K562 (cell line): ENCODE results near the gene NCOA6. TPM values are rescaled to one million over a fixed set of nuclear protein-coding genes. Genes with fewer than 3 reads are reported as not detected.

Experiments used
- ATAC-seq: fragments of 200-7000 bp; cut with Tn5 transposase; 3 replicates; pipeline ENCODE4 v1.9.1; 2020; ENCODE audit warnings: moderate library complexity
- BruUV-seq: library from RNA; stranded (reverse); fragments of 400-500 nt; replicated peaks from 2 replicates; lab custom pipeline; 2021; lab: Mats Ljungman, UMichigan
- CTCF ChIA-PET: fragments of 300-600 bp; formaldehyde crosslinking; extraction: SDS; loops from one replicate; lab custom pipeline; 2021; ENCODE audit warnings: low intra/inter-chr PET ratio; lab: Yijun Ruan, JAX
- POLR2A ChIA-PET: fragments of 300-600, 350-650 bp; sonication (Branson Sonifier 250); formaldehyde crosslinking; extraction: SDS; loops from one replicate; lab custom pipeline; 2021; ENCODE audit warnings: antibody characterized with exemption, inconsistent platforms; lab: Yijun Ruan, JAX
- DNase-seq, 4 experiments: peaks; one replicate each; pipeline versions ENCODE4 v3.0.0 to v3.0.0-alpha.2; 2011 to 2018; ENCODE audit warnings: low spot score in 3 of 4, mixed read lengths in 3 of 4; ENCODE audit errors: extremely low read depth in 1 of 4
- FAIRE-seq: peaks from 2 replicates; lab custom pipeline; 2011; peaks lifted over from hg19 to GRCh38; lab: Jason Lieb, UNC
- H2AFZ ChIP-seq: 2 replicates; pipeline ENCODE4 v1.6.0; 2011; ENCODE audit warnings: low read depth, low read length, control low read depth, inconsistent platforms
- H3K27ac ChIP-seq: fragments of 200-600 bp; 3 replicates; pipeline ENCODE4 v1.8.0; 2011; ENCODE audit warnings: low read depth, mild to moderate bottlenecking, control low read depth, inconsistent platforms, low read length, moderate library complexity, mixed read lengths; ENCODE audit errors: extremely low read depth
- H3K27me3 ChIP-seq, 2 experiments: fragments of 300-600 bp in 1 of 2; 2 replicates in 1 of 2; 3 replicates in 1 of 2; pipeline versions ENCODE4 v1.6.0 to v1.8.0; 2011; ENCODE audit warnings: inconsistent platforms in 2 of 2, low read length in 2 of 2, mild to moderate bottlenecking in 1 of 2, mixed read lengths in 1 of 2, moderate library complexity in 1 of 2; ENCODE audit not compliant: control insufficient read depth in 2 of 2, insufficient read depth in 2 of 2
- H3K36me3 ChIP-seq: fragments of 300-600 bp; 3 replicates; pipeline ENCODE4 v1.8.0; 2011; ENCODE audit warnings: mild to moderate bottlenecking, low read length, inconsistent platforms; ENCODE audit not compliant: control insufficient read depth, insufficient read depth
- H3K4me1 ChIP-seq, 2 experiments: fragments of 200-600 bp in 1 of 2; replicated peaks in 1 of 2; 2 replicates in 1 of 2; 3 replicates in 1 of 2; pipeline versions ENCODE4 v1.5.1 to v1.8.0; 2011; ENCODE audit warnings: inconsistent platforms in 2 of 2, low read length in 2 of 2, mild to moderate bottlenecking in 1 of 2, mixed read lengths in 1 of 2, moderate library complexity in 1 of 2; ENCODE audit not compliant: control insufficient read depth in 2 of 2, insufficient read depth in 2 of 2
- H3K4me2 ChIP-seq: 2 replicates; pipeline ENCODE4 v1.6.1; 2011; ENCODE audit warnings: low read length, control low read depth, inconsistent platforms, mixed read lengths; ENCODE audit not compliant: insufficient read depth
- H3K4me3 ChIP-seq: fragments of 200-600 bp; sonication (generic), shearing (Covaris generic); 2 replicates; pipeline ENCODE4 v1.5.1; 2016; ENCODE audit warnings: control low read depth, inconsistent platforms
- H3K79me2 ChIP-seq: fragments of 200-600 bp; 3 replicates; pipeline ENCODE4 v1.8.0; 2011; ENCODE audit warnings: low read length, inconsistent platforms; ENCODE audit not compliant: control insufficient read depth, insufficient read depth
- H3K9ac ChIP-seq, 2 experiments: 2 replicates each; pipeline versions ENCODE4 v1.6.0 to v1.6.1; 2011; ENCODE audit warnings: low read depth in 2 of 2, low read length in 2 of 2, control low read depth in 1 of 2, inconsistent platforms in 1 of 2, mild to moderate bottlenecking in 1 of 2, mixed read lengths in 1 of 2; ENCODE audit not compliant: insufficient read depth in 1 of 2
- H3K9me1 ChIP-seq: one replicate; pipeline ENCODE4 v1.6.0; 2011; ENCODE audit warnings: inconsistent platforms, mild to moderate bottlenecking, low read length, moderate library complexity; ENCODE audit not compliant: control insufficient read depth, insufficient read depth
- H3K9me3 ChIP-seq: replicated peaks from 2 replicates; pipeline ENCODE4 v1.5.1; 2011; ENCODE audit warnings: low read depth, low read length, inconsistent platforms; ENCODE audit not compliant: control insufficient read depth, insufficient read depth
- H4K20me1 ChIP-seq: replicated peaks from 2 replicates; pipeline ENCODE4 v1.6.1; 2011; ENCODE audit warnings: low read length, inconsistent platforms, mixed read lengths; ENCODE audit not compliant: control insufficient read depth, insufficient read depth
- ATF1 ChIP-seq, 2 experiments: fragments of 450-650 bp in 1 of 2; IDR thresholded peaks; 2 replicates each; pipeline ENCODE4 v1.6.1; 2016; ENCODE audit warnings: missing compliant biosample characterization in 1 of 2, missing genetic modification characterization in 1 of 2
- EHMT2 ChIP-seq: fragments of 450-650 bp; IDR thresholded peaks from 2 replicates; pipeline ENCODE4 v1.6.1; 2018; ENCODE audit warnings: antibody characterized with exemption
- FOXK2 ChIP-seq, 2 experiments: fragments of 450-650 bp; IDR thresholded peaks in 1 of 2; conservative IDR thresholded peaks in 1 of 2; 2 replicates each; pipeline ENCODE4 v1.6.1; 2016; ENCODE audit warnings: low read depth in 2 of 2, mild to moderate bottlenecking in 1 of 2
- HNRNPLL ChIP-seq: fragments of 200-400 bp; formaldehyde crosslinking; IDR thresholded peaks from 2 replicates; pipeline ENCODE4 v1.6.1; 2017; ENCODE audit warnings: low read length, low read depth, mild to moderate bottlenecking; ENCODE audit not compliant: poor library complexity, severe bottlenecking
- ZNF263 ChIP-seq: sonication (generic); formaldehyde crosslinking; IDR thresholded peaks from 2 replicates; pipeline ENCODE4 v1.8.0; 2022; ENCODE audit warnings: mild to moderate bottlenecking, missing genetic modification reagents, borderline replicate concordance
- ZSCAN32 ChIP-seq: fragments of 450-650 bp; formaldehyde crosslinking; IDR thresholded peaks from 2 replicates; pipeline ENCODE4 v1.4.0; 2020; ENCODE audit warnings: mild to moderate bottlenecking, moderate library complexity
- WGBS: fragments of 100-300 bp; shearing (Covaris generic); methylation state at CpG from one replicate; pipeline ENCODE4 v1.1.6; 2016; ENCODE audit warnings: low coverage, mixed read lengths; ENCODE audit not compliant: insufficient coverage; ENCODE audit errors: missing lambda C conversion rate; 5-methylcytosine and 5-hydroxymethylcytosine counted together
- in situ Hi-C: fragments of 300-500 bp; cut with MboI; formaldehyde crosslinking; loops from 4 replicates; pipeline ENCODE4 v1.15.0; 2018; ENCODE audit warnings: inconsistent platforms, mixed read lengths
- intact Hi-C: fragments of 100-400 bp; cut with micrococcal nuclease; formaldehyde crosslinking; loops from 2 replicates; pipeline ENCODE4 v1.14.2; 2022
- polyA plus RNA-seq, 8 experiments: library from polyadenylated mRNA; depleted of rRNA in 4 of 8; stranded (reverse) in 5 of 8; unstranded in 3 of 8; fragments of >200 nt; fragmentation: Nextera tagmentation in 2 of 8; fragmentation: Illumina TruSeq in 1 of 8; extraction: Ambion mirVana in 2 of 8; extraction: Trizol in 1 of 8; gene quantifications; 2 replicates each; pipeline versions ENCODE4 v1.2.1 to v1.2.3, GENCODE V29; 2011 to 2014; ENCODE audit warnings: inconsistent platforms in 1 of 8, missing spikeins in 1 of 8
- total RNA-seq, 7 experiments: library from RNA; depleted of rRNA in 6 of 7; stranded (reverse); fragments of >200 nt in 6 of 7; fragmentation: Illumina TruSeq in 2 of 7; extraction: Trizol in 2 of 7; gene quantifications; 2 replicates each; pipeline versions ENCODE4 v1.2.1 to v1.2.3, GENCODE V29; 2011 to 2021; ENCODE audit warnings: low replicate concordance in 1 of 7
- TF ChIP-seq, protein P1 (sequence below): fragments of 250-450 bp; sonication (Bioruptor Pico); IDR thresholded peaks from 2 replicates; pipeline ENCODE4 v1.4.0; 2020; ENCODE audit warnings: mild to moderate bottlenecking, moderate library complexity
- TF ChIP-seq, protein P2 (sequence below): fragments of 450-650 bp; formaldehyde crosslinking; conservative IDR thresholded peaks from 2 replicates; pipeline ENCODE4 v1.4.0; 2022; ENCODE audit warnings: mild to moderate bottlenecking, missing genetic modification characterization
- TF ChIP-seq, protein P3 (sequence below): sonication (generic); formaldehyde crosslinking; IDR thresholded peaks from 2 replicates; pipeline ENCODE4 v1.8.1; 2023; ENCODE audit warnings: mild to moderate bottlenecking, missing genetic modification reagents, moderate library complexity
- TF ChIP-seq, protein P4 (sequence below): sonication (generic); formaldehyde crosslinking; IDR thresholded peaks from 2 replicates; pipeline ENCODE4 v1.8.1; 2023; ENCODE audit warnings: mild to moderate bottlenecking, missing genetic modification reagents

The NCOA6 gene
- total and polyA plus RNA-seq, 9 of the 15 experiments (the other 6 are each of a cell fraction or from before 2014, with no cell fraction given): 6.1 to 25.0 (median 9.5) TPM

DNA sequence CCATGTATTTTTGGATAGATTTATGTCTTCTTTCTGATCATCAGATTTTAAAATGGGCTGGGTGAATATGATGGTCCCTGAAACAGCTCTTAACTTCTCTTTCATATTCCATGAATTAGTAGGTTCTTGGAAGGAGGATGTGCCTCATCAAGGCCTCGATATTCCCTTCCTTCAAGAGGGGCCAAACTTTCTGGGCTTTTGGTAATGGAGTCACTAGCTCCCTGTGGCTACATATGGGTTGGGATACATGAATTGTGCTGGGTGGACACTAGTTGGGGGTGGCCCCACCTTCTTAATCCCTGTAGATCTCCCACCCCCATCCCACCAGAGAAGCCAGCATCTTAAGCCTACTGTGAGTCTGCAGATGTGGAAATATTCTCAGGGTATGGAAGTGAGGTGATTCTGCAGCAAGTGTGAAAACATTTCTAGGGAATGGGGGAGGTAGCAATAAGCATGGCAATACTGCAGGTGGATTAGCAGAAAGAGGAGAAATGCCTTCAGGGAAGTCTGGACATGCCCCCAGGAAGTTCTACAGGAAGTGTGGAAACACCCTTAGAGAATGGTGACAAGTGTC, 119.1 kb downstream of the NCOA6 start:
- FAIRE-seq: no peak
- ChIA-PET POLR2A (interaction anchor here (0.7 to 2.0 kb wide), 3 partner anchors 15 to 167 kb away, joined by 3 to 7 read pairs (median 6); partner anchors contain the start of gene NCOA6), CTCF (no interaction called here)
- H3K27ac ChIP-seq: no peak overlapping the region
- H3K4me2 ChIP-seq: no peak overlapping the region
- intact Hi-C loops (loop anchor here (5.0 kb wide), 1 partner anchor 514 kb away; no protein-coding TSS in a partner anchor), in situ Hi-C loops (loop anchor here (10.0 kb wide), 2 partner anchors 172 to 392 kb away; no protein-coding TSS in a partner anchor)
- H3K27me3 ChIP-seq: no peaks in the 10 kb centered on the region
- 42% methylated on average over 1 of the region's 1 CpG for WGBS
- no TSS peak for BruUV-seq
- no peaks in the 10 kb centered on the region; the same call in 2 of the 3 replicates for H3K36me3 ChIP-seq
- DNase-seq: no peak
- H3K4me3 ChIP-seq: no peak overlapping the region
- no peaks in the 10 kb centered on the region for H3K9me3 ChIP-seq
- no peaks in the 10 kb centered on the region for H3K9me1 ChIP-seq
- no peak overlapping the region for H3K9ac ChIP-seq
- H3K79me2 ChIP-seq: no peaks in the 10 kb centered on the region
- no peaks in the 10 kb centered on the region for H4K20me1 ChIP-seq
- peaks cover 16 to 38% of the 10 kb centered on the region in 2 experiments for H3K4me1 ChIP-seq
- no peak for ATAC-seq
- no peak overlapping the region for H2AFZ ChIP-seq
- TF ChIP-seq ZSCAN32 (no peak), EHMT2 (no peak), ATF1 (CRISPR knock-in tag; IDR thresholded peaks at IDR 0.05) (no peak), ATF1 (tag; IDR thresholded peaks at IDR 0.05) (no peak), ZNF263 (CRISPR knock-in tag) (no peak), FOXK2 (conservative IDR thresholded peaks at IDR 0.05 in 1 of 2, IDR thresholded peaks at IDR 0.05 in 1 of 2; ENCODE audit: low read depth in 2 of 2) (no peak), HNRNPLL (no peak)
- TF ChIP-seq, protein P1, sequence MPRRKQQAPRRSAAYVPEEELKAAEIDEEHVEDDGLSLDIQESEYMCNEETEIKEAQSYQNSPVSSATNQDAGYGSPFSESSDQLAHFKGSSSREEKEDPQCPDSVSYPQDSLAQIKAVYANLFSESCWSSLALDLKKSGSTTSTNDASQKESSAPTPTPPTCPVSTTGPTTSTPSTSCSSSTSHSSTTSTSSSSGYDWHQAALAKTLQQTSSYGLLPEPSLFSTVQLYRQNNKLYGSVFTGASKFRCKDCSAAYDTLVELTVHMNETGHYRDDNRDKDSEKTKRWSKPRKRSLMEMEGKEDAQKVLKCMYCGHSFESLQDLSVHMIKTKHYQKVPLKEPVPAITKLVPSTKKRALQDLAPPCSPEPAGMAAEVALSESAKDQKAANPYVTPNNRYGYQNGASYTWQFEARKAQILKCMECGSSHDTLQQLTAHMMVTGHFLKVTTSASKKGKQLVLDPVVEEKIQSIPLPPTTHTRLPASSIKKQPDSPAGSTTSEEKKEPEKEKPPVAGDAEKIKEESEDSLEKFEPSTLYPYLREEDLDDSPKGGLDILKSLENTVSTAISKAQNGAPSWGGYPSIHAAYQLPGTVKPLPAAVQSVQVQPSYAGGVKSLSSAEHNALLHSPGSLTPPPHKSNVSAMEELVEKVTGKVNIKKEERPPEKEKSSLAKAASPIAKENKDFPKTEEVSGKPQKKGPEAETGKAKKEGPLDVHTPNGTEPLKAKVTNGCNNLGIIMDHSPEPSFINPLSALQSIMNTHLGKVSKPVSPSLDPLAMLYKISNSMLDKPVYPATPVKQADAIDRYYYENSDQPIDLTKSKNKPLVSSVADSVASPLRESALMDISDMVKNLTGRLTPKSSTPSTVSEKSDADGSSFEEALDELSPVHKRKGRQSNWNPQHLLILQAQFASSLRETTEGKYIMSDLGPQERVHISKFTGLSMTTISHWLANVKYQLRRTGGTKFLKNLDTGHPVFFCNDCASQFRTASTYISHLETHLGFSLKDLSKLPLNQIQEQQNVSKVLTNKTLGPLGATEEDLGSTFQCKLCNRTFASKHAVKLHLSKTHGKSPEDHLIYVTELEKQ (CRISPR knock-in tag): no peak
- TF ChIP-seq, protein P2, sequence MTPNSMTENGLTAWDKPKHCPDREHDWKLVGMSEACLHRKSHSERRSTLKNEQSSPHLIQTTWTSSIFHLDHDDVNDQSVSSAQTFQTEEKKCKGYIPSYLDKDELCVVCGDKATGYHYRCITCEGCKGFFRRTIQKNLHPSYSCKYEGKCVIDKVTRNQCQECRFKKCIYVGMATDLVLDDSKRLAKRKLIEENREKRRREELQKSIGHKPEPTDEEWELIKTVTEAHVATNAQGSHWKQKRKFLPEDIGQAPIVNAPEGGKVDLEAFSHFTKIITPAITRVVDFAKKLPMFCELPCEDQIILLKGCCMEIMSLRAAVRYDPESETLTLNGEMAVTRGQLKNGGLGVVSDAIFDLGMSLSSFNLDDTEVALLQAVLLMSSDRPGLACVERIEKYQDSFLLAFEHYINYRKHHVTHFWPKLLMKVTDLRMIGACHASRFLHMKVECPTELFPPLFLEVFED (CRISPR knock-in tag): no peak
- TF ChIP-seq, protein P3, sequence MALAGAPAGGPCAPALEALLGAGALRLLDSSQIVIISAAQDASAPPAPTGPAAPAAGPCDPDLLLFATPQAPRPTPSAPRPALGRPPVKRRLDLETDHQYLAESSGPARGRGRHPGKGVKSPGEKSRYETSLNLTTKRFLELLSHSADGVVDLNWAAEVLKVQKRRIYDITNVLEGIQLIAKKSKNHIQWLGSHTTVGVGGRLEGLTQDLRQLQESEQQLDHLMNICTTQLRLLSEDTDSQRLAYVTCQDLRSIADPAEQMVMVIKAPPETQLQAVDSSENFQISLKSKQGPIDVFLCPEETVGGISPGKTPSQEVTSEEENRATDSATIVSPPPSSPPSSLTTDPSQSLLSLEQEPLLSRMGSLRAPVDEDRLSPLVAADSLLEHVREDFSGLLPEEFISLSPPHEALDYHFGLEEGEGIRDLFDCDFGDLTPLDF: no peak
- TF ChIP-seq, protein P4, sequence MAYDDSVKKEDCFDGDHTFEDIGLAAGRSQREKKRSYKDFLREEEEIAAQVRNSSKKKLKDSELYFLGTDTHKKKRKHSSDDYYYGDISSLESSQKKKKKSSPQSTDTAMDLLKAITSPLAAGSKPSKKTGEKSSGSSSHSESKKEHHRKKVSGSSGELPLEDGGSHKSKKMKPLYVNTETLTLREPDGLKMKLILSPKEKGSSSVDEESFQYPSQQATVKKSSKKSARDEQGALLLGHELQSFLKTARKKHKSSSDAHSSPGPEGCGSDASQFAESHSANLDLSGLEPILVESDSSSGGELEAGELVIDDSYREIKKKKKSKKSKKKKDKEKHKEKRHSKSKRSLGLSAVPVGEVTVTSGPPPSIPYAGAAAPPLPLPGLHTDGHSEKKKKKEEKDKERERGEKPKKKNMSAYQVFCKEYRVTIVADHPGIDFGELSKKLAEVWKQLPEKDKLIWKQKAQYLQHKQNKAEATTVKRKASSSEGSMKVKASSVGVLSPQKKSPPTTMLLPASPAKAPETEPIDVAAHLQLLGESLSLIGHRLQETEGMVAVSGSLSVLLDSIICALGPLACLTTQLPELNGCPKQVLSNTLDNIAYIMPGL (CRISPR knock-in tag): no peak
